Ovary (tissue), 9 donors: ENCODE results near the gene DQX1. TPM values are rescaled to one million over a fixed set of nuclear protein-coding genes. Genes with fewer than 3 reads are reported as not detected.

Source experiments
- DNase-seq, 5 donors: peaks; one replicate each; pipeline ENCODE4 v3.0.0-alpha.2; 2019 to 2020
- H3K27ac ChIP-seq, 2 donors: fragments of 200-600 bp; one replicate each; pipeline versions ENCODE4 v1.5.1 to v1.8.0; 2019 to 2022
- H3K27me3 ChIP-seq: fragments of 200-600 bp; one replicate; pipeline ENCODE4 v1.8.0; 2022
- H3K36me3 ChIP-seq: fragments of 200-600 bp; sonication (generic); one replicate; pipeline ENCODE4 v1.5.1; 2019
- H3K4me1 ChIP-seq: one replicate; pipeline ENCODE4 v1.8.1; 2013; ENCODE audit warnings: mild to moderate bottlenecking, moderate library complexity; ENCODE audit not compliant: insufficient read depth
- H3K4me3 ChIP-seq: fragments of 200-600 bp; sonication (generic); one replicate; pipeline ENCODE4 v1.5.1; 2017
- H3K9me3 ChIP-seq, 2 donors: fragments of 200-600 bp in 1 of 2; sonication (generic) in 1 of 2; one replicate each; pipeline versions ENCODE4 v1.5.1 to v1.8.1; 2013 to 2019; ENCODE audit warnings: mild to moderate bottlenecking in 1 of 2, moderate library complexity in 1 of 2
- EP300 ChIP-seq: sonication (generic); formaldehyde crosslinking; IDR thresholded peaks from one replicate; pipeline ENCODE4 v1.6.1; 2017; ENCODE audit warnings: antibody characterized with exemption
- POLR2A ChIP-seq: fragments of 450-650 bp; IDR thresholded peaks from one replicate; pipeline ENCODE4 v1.6.1; 2017; ENCODE audit warnings: antibody characterized with exemption, mild to moderate bottlenecking, moderate library complexity
- WGBS, 3 donors: extraction: QIAGEN DNeasy Blood & Tissue Kit in 1 of 3; methylation state at CpG; one replicate each; pipeline versions ENCODE4 v1.1.5 to v1.1.7; 2013 to 2017; 5-methylcytosine and 5-hydroxymethylcytosine counted together
- intact Hi-C, 4 donors: fragments of 100-400 bp; cut with DNase I; formaldehyde crosslinking; loops; one replicate each; pipeline versions ENCODE4 v1.11.0 to v1.15.1; 2022 to 2023
- polyA plus RNA-seq, 2 donors: library from polyadenylated mRNA; stranded (reverse); fragments of 200-250 nt in 1 of 2; fragments of 350-450 nt in 1 of 2; fragmentation: Illumina TruSeq in 1 of 2; extraction: RNeasy Lipid Tissue Mini Kit (QIAGEN cat#74804) in 1 of 2; gene quantifications; one replicate each; pipeline ENCODE4 v1.2.3, GENCODE V29; 2013 to 2014
- total RNA-seq, 7 donors: library from RNA; depleted of rRNA in 2 of 7; stranded (reverse); fragments of >200 nt in 2 of 7; fragmentation: NEBNext Ultra II Directional in 3 of 7; extraction: Animal tissue kit (Norgen Biotek cat#: 25700) in 3 of 7; gene quantifications; one replicate each; pipeline versions ENCODE4 v1.1.0 to v1.2.4, GENCODE V29; 2016 to 2023
- TF ChIP-seq, protein P1 (sequence below), 3 donors: fragments of 450-650 bp in 2 of 3; fragments of 200-600 bp in 1 of 3; IDR thresholded peaks; one replicate each; pipeline versions ENCODE4 v1.5.1 to v1.8.0; 2016 to 2022; ENCODE audit warnings: antibody characterized with exemption in 3 of 3, mild to moderate bottlenecking in 1 of 3
- donor health status: DM: no; HTN: no; CAD: no; lungs with moderate emphysema.
- donor health status: DM: no; HTN: no; CAD: no.
- donor health status: Bipolar disorder and iron deficiency.
- donor health status: DM: yes; HTN: yes; CAD: no.
- donor health status: DM: no; HTN: no; CAD: no.
- donor health status: DM: yes; HTN: yes; CAD: no.

The DQX1 gene
- total and polyA plus RNA-seq, 9 donors, result 0.06 to 1.1 (median 0.22) TPM; not detected in 5

DNA sequence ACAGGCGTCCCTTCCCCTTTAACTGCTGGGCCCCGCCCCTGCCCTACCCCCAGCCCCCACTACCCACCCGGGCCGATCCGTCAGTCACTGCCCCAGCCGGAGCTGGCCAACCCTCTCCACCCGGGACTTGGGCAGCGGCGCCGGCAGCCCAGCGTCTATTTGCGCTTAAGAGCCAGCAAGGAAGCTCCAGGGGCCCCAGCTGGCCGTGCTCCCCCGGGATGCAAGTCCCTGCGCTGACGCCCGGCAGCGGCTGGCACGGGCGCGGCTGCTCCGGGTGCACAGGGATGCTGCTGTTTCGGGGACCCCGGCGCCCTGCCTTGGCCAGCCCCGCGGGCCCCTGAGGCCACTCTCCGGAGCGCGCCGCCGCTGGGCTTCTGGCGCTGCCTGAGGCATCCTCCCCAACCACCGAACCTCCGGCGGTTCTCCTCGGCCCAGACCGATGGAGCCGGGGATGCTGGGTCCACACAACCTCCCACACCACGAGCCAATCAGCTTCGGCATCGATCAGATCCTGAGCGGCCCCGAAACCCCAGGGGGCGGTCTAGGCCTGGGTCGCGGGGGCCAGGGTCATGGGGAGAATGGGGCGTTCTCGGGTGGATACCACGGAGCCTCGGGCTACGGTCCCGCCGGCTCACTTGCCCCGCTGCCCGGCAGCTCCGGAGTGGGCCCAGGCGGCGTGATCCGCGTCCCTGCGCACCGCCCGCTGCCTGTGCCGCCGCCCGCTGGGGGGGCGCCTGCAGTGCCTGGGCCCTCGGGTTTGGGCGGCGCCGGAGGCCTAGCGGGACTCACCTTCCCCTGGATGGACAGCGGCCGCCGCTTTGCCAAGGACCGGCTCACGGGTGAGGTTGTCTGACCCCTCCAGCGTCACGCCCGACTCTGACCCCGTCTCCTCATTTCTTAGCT is 11.4 kb downstream of the DQX1 start, which contains the start of gene TLX2:
TLX2 (plus strand) TSS at position 83 of the 903 bp plus-strand sequence; CDS start at position 440, 357 bp downstream.
- Histone ChIP-seq H3K9me3 (no peaks in the 10 kb centered on the region), H3K4me3 (no peak within 1 kb of the TSS), H3K27ac (no peak within 1 kb of the TSS), H3K27me3 (peaks cover 18% of the 10 kb centered on the region), H3K4me1 (peaks cover 3% of the 10 kb centered on the region), H3K36me3 (no peaks in the 10 kb centered on the region)
- intact Hi-C loops, result no loop called here
- DNase-seq, result no peak
- TF ChIP-seq POLR2A (no peak), EP300 (no peak)
- TF ChIP-seq, protein P1, sequence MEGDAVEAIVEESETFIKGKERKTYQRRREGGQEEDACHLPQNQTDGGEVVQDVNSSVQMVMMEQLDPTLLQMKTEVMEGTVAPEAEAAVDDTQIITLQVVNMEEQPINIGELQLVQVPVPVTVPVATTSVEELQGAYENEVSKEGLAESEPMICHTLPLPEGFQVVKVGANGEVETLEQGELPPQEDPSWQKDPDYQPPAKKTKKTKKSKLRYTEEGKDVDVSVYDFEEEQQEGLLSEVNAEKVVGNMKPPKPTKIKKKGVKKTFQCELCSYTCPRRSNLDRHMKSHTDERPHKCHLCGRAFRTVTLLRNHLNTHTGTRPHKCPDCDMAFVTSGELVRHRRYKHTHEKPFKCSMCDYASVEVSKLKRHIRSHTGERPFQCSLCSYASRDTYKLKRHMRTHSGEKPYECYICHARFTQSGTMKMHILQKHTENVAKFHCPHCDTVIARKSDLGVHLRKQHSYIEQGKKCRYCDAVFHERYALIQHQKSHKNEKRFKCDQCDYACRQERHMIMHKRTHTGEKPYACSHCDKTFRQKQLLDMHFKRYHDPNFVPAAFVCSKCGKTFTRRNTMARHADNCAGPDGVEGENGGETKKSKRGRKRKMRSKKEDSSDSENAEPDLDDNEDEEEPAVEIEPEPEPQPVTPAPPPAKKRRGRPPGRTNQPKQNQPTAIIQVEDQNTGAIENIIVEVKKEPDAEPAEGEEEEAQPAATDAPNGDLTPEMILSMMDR (IDR thresholded peaks at IDR 0.05), result no peak
- whole genome bisulfite sequencing, 3 donors, result 4% methylated on average over 54 to 82 of the region's 82 CpGs

DNA sequence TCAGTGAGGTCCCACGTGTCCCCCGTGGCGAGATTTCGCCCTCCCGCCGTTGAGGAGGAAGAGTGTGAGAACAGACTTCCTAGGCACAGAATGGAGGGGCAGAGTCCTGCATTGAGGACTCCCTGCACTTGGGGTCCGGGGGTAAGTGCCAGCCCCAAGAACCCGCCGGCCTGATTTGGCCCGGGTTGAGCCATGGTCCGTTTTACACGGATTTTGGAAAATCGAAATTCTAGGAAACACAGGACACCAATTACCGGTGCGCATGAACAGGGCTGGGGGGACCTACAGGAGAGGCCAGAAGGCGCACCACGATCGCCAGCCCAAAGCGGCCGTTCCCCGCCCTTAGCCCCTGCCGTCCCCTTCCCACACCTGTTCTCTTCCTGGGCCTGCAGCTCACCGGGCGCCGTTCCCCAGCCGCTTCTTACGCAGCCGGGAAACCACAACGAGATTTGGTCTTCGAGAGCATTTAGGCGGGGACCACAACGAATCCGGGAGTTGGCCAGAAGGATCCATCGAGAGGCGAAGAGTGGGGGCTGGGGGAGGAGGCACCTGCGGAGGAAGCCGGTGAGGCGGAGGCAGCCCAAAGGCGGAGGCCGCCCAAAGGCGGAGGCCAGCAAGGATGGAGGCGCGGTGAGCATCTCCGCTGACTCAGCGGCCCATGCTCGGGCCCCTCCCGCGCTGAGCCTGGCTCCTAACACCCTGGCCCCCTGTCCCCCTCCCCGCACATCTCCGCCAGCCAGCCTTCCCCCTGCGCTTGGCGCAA is 12.2 kb downstream of the DQX1 start:
- WGBS, 3 donors, result 4 to 9% (median 6%) methylated on average over 48 to 52 of the region's 52 CpGs
- H3K4me1 ChIP-seq, result peaks cover 3% of the 10 kb centered on the region
- H3K4me3 ChIP-seq, result no peak overlapping the region
- H3K36me3 ChIP-seq, result no peaks in the 10 kb centered on the region
- peak in 2 of 5 donors; percentile 21 to 31 for DNase-seq
- H3K27ac ChIP-seq, result no peak overlapping the region
- H3K27me3 ChIP-seq, result peaks cover 18% of the 10 kb centered on the region
- intact Hi-C loops, result no loop called here
- no peaks in the 10 kb centered on the region for H3K9me3 ChIP-seq
- TF ChIP-seq POLR2A (no peak), EP300 (no peak)
- TF ChIP-seq, protein P1 (IDR thresholded peaks at IDR 0.05), result no peak

DNA sequence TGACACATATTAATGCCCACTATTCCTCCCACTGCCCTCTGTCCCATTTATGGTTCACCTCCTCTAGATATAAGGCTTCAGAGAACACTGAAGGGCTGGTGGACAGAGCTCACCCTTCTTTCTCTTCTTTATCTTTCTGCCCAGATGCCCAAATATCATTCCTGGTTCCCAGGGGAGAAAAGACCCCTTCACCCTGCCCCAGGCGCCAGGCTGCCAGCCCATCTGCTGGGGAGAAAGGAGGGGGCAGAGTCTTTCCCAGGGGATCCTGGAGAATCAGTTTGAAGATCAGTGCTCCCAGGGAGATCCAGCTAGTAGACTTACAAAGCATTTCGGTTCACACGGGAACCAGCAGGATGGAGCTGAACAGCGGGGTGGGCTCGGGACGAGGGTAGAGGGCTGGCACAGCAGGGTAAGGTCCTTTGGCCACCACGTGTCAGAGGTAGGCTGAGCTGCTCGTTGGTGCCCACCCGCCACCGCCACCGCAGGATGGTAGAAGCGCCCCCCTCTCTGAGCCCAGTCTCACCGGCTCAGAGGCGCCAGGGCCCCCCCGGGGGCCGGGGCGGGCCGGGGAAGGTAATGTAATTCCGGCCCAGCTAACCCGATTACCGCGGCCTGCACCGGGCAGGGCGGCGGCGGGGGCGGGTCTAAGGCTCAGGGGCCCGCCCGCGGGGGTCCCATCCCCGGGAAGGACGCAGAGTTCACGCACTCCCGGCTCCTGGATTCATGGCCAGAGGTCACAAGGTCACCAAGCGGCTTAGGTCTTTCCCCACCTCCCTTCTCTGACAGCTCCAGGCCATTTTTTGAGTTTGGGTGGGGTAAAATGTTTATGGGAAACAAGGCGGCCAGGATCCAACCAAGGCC is 13.1 kb downstream of the DQX1 start:
- Histone ChIP-seq H3K4me1 (peaks cover 4% of the 10 kb centered on the region), H3K4me3 (no peak overlapping the region), H3K36me3 (no peaks in the 10 kb centered on the region), H3K27ac (no peak overlapping the region), H3K9me3 (no peaks in the 10 kb centered on the region), H3K27me3 (peaks cover 18% of the 10 kb centered on the region)
- intact Hi-C loops, result no loop called here
- peak in 2 of 5 donors; percentile 13 to 25 for DNase-seq
- WGBS, 3 donors, result 2 to 6% (median 5%) methylated on average over 27 to 36 of the region's 36 CpGs
- TF ChIP-seq EP300 (no peak), POLR2A (no peak)
- TF ChIP-seq, protein P1 (IDR thresholded peaks at IDR 0.05), result no peak
